ENCODE measurements around the gene SGMS1.

Gene SGMS1

DNA sequence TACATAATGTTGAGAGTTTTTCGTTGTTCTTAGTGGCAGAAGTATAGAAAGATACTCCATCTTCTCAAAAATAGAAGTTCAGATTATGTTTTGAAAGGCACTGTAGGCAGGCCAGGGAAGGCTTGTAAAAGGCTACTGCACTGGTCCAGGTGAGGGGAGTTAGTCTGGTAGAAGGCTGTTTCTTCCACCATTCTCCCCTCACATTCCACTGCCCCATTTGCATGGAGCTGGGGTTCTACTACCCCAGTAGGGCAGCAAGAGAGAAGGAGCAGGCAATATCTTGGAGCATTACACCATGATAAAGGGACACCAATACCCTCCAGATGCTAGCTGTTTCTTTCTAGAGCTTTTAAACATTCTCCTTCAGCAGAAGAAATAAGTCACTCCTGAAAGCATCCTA is 16.5 kb upstream of the SGMS1 start:
- intact Hi-C loops (cut with DNase I), result no loop called here
- DNase-seq, result no peak

DNA sequence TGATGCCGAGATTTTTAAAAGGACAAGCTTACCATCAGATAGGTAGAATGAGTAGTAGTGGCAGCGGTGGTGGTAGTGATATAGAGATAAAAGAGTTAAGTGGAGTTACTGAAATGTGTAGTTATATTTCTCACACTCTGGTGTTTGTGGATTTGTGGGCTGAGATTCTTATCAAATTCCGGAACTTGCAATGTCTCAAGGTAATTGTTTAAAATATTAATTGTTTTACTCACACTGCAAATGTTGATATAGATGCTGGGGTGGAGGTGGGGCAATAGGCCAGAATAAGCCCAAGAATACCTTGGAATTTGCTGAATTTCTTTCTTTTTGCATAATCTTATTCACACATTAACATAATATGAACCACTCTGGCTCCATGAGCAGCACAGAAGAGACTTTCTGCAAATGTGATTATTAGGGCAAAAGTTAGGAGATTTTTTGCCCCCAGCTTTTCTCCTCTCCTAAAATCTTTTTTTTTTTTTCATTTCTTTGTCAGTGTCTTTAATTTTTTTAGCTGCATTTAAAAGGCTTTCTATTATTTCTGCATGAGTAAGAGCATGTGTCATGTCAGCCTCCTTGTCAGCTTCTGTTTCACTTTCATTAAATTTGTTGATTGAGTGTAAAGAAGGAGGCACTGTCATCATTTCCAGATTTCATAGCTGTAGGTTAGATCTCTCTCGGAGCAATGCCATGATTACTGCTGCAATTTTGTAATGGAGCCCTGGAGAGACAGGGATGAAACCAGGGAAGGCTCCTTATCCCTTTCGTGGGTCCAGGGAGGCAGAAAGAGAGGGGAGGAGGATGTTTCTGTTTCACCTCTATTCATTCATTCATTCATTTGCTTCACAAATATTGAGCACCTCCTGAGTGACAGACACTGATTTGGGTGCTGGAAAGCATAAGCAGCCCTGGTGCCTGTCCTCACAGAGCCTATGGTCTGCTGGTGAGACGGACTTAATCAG is 13.1 kb upstream of the SGMS1 start:
- intact Hi-C loops (cut with DNase I), result no loop called here
- no peak for DNase-seq

DNA sequence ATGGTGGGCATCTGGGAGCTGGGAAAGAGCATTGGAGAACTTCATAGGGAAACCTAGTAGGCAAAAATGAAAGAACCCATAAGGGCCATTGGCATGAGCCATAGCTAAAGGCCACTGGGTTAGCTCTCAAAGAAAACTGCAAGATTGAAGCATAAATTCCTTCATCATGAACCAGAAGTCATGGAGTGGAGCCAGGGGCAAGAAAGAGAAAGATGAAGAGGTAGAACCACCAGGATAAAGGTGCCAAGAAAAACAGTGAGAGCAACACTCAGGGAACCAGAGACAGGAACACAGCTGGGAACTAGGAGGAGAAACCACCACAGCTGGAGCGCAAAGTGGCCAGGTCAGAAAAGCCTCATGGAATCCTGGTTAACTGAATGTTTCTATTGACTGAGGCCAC is 11.5 kb upstream of the SGMS1 start:
- DNase-seq, result no peak
- intact Hi-C loops (cut with DNase I), result no loop called here

DNA sequence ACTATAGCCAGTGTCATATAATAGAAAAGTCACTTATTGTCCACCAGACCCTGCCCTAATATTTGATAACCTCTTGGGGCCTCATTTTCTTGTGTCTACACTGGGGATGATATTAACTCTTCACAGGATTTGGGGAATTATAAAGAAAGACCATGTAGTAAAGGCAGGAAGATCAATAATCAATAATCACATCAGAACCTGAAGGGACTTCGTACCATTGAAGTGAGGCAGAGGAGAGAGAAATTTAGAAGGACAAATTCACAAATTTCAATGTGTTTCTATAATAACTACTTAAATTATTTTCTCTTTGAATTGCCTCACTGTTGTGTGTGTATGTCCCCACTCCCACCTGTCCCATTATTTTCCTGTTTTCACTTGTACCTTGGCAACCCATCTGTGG is 10.7 kb upstream of the SGMS1 start:
- intact Hi-C loops (cut with DNase I), result no loop called here
- no peak for DNase-seq

DNA sequence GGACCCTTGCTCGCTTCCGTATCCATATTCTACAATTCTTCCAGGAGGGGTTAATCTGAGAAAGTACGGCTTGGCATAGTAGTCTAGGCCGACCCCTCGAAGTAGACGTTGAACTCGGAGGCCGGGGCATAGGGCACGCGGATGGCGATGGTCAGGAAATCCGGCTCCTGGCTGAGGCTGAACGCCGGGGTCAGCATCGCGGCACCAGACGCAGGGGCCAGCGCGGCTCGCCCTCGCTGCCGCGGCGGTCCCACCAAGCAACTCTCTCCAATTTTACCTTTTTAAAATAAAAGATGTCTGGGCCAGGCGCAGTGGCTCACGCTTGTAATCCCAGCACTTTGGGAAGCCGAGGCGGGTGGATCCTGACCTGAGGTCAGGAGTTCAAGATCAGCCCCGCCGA is 7.3 kb upstream of the SGMS1 start:
- no peak for DNase-seq
- intact Hi-C loops (cut with DNase I), result no loop called here

DNA sequence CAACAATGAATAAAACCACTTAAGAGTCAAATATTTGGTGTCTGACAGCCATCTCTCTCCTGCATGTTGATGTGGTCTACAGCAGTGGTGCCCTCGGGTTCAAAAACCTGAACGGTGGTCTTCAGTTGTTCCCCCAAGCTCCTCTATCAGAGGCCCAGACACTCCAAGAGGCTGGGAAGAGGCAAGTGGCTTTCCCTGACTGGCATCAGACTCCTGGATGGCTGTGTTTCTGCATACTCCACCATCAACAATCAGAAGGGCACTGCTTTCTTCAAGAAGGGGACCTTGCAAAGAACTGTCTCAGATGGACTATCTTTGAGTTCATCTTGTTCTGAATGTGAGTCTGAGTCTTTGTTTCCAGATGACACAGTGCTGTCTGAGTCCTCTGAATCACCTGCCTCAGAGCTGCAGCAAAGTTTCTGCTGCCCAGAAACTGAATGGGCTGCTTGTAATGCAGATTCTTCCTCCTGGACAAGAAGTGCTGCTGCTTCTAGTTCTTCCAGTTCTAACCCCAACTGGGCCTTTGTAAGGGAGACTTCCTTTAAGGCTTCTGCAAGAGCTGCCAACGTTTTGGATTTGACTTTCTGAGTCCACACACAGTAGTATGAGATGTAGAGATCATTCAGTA is 5.9 kb upstream of the SGMS1 start:
- DNase-seq, result no peak
- intact Hi-C loops (cut with DNase I), result loop anchor here (5.0 kb wide), 1 partner anchor 337 kb away; no protein-coding TSS in a partner anchor

DNA sequence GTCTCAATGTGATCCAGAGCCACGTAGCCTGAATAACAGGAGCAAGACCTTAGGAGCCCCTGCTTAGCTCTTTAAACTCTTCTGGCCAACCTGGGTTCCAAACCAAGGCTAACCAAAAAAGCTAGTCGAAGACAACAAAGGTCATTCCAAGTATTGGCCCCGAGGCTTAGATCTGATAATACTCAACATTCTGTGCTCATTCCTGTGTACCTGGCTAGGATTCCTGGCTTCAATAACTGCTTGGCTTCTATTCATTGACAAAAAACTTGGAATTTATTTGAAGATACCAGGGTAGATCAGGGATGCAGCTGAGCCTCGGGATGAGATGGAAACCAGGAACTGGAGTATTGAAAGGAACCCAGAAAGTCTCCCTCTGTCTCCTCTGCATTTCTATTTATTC is 4.1 kb upstream of the SGMS1 start:
- intact Hi-C loops (cut with DNase I), result loop anchor here (5.0 kb wide), 1 partner anchor 336 kb away; no protein-coding TSS in a partner anchor
- no peak for DNase-seq

DNA sequence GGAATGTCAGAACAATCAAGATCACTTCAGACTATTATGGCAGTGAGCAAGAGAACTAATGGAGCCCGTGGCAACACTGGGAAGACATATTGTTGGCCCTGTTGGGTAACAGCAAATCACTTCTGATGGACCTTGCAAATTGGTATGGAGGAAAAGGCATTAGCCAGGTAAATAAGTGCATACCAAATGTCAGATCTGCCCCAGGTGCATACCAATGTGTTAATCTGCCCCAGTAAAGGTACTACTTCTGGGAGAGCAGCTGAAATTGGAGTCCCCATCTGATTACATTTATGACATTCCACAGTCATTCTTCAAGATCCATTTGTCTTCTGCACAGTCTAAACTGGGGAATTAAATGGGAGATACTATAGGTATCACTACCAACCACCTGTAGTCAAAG is 3.7 kb upstream of the SGMS1 start:
- no peak for DNase-seq
- intact Hi-C loops (cut with DNase I), result loop anchor here (5.0 kb wide), 1 partner anchor 335 kb away; no protein-coding TSS in a partner anchor

DNA sequence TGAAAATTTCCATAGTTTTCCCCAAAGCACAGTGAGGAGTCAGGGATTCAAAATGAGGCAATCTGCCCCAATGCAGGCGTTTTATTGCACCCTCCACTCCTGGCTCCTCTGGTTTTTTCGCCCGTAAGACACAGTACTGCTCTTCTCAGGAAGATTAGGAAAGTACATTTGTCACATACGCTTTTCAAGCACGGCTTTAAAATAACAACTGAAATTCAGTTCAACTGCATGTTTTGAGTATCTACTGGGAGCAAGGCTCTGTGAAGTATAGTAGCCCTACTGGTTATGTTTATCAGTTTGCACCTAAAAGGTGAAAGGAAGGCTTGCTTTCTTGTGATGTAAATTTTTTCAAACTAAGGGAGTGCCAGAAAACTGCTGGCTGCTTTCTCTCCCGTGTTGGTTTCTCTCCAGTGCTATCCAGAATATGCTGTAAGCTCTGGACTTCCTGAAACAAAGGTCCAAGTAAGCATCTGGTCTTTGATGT is 1.9 kb upstream of the SGMS1 start:
- intact Hi-C loops (cut with DNase I), result loop anchor here (2.0 to 5.0 kb wide), 2 partner anchors 207 to 333 kb away; no protein-coding TSS in a partner anchor

DNA sequence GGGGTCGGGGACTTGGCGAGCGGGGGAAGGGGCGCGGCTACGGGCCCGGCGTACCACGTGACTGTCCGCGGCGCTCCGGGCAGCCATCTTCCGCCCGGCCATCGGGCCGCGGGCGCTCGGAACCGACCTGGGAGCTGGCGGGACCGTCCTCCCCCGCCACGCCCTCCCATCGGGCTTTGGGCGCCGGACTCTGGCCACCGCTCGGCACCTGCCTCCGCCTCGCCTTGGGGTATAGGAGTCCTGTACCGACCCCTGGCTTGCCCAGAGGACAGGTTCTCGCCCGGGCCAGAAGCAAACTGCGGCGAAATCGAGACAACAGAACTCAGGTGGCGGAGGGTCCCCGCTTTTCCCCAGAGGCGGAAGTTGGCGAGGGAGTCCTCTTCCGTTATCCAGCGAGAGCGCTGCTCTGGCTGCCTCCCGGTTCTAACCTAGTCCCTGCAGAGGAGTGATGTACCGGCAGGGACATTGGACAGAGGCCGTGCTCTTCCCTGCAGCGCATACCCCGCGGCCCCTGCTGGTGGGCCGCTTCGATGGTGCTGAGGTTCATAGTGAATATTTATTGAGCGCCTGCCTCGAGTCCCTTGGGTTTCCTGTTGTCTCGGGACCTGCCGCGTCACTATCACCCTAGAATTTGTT is 1.2 kb upstream of the SGMS1 start:
- peak in 9 of 10 donors; percentile 46 to 96 (median 73) for DNase-seq
- intact Hi-C loops (cut with DNase I), result loop anchor here (2.0 to 5.0 kb wide), 5 partner anchors 48 to 333 kb away; no protein-coding TSS in a partner anchor

More for the DNA sequence above, 1.9 kb upstream of the SGMS1 start:
- DNase-seq, result no peak

DNA sequence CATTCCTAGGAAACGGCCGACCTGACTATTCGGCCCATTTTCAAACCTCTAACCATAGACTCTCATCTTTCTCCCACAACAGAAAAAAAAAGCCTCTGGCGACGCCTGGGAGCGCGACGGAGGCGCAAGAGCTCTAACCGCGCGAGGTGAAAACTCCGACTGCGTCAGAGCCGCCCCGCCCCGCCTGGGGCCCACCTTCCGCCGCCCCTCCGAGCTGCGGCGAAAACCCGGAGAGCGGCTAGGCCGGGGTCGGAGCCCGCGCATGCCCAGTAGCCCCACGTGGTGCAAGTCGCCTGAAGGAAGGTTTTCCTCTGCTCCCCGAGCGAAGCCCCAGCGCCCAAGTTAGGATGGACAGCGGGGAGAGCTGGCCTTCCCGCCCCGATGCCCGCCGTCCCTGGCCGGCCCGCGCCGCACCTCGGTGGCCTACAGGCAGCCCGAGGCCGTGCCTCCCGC is 683 bp upstream of the SGMS1 start:
- DNase-seq, result peak; percentile 90 to 99 (median 92)
- intact Hi-C loops (cut with DNase I), result loop anchor here (2.0 to 5.0 kb wide), 4 partner anchors 47 to 206 kb away; no protein-coding TSS in a partner anchor

DNA sequence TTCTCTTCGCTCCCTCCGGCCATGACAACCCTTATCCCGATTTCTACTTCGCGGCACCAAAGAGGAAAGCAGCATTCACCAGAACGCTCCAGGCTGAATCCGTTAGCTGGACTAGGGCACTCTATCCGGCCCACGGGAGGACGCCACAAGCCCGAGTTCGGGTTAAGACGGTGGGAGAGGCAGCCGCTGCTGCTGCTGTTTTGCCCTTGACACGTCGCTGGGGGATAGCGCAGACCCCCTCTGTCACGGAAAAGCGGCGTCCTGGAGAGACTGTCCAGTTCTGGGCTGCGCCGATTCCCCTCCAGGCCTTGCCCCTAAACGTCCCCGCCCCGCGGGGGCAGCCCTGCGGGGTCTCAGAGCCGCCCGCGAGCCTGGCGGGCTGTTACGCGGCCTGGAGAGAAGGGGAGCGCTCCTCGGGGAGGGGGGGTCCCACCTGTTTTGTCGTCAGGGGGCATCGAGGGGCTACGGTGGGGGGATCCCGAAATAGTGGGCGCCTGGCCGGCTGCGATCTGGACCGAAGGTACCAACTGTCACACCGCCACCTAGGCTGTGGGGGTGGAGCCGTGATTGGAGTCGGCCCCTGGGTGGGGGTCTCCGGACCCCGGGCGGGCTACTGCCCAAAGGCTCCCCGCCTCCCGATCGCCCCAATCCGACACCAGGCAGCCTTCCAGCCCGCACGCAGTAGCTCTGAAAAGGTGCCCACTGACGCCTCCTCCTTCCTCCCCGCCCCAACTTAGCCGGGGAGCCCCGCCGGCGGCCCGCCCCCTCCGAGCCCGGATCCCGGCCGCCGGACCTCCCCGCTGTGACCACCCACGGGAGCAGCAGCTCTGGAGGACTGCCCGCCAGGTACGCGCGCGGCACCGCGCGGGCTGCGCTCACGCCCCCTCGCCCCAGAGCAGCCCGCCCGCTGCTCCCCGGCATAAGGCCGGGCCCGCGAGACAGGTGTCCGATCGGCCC is 772 bp downstream of the SGMS1 start:
- intact Hi-C loops (cut with DNase I), result loop anchor here (5.0 kb wide), 3 partner anchors 46 to 111 kb away; no protein-coding TSS in a partner anchor
- peak; percentile 17 to 93 (median 42) for DNase-seq

DNA sequence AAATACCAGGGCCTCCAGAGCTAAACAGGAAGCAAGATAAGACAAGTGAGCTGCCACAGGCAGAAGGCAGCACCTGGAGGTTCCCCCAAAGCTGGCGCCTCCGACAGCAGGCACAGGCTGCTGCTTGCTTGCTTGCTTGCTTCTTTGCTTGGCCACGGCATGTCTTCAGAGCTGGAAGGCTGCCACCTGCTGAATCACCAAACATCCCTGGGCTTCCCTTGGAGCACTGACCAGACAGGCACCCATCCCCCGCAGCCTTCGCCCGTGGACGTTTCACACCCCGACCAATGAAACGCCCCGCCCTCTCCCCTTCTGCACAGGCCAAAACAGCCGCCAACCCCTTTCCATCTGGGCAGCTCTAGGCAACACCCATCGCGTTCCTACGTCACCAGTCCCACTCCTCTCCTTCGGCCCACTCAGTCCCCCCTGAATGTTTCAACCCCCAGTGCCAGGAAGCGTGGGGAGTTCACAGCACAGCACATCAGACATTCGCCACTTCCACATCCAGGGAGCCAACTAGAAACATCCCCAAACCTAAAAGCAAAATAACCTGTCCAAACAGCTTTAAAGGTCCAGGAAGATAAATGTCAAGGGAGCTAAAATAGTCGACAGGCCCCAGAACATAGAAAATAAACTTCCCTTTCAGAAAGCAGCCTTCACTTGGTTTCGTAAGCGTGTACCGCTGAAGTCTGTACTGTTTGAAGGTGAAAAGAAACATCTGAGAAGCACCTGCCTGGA is 1.6 kb downstream of the SGMS1 start:
- intact Hi-C loops (cut with DNase I), result loop anchor here (5.0 kb wide), 3 partner anchors 45 to 110 kb away; no protein-coding TSS in a partner anchor
- DNase-seq, result peak; percentile 84 to 98 (median 89)

DNA sequence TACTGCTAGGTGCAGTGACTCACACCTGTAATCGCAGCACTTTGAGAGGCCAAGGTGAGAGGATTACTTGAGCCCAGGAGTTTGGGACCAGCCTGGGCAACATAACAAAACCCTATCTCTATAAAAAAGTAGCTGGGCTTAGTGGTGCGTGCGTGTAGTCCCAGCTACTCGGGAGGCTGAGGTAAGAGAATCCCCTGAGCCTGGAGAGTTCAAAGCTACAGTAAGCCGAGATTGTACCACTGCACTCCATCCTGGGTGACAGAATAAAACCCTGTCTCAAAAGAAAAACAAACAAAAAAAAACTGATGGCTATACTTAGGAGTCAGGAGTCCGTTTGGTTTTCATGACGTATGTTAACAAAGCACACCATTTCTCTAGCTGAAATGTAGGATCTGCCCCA is 2.9 kb downstream of the SGMS1 start:
- no peak for DNase-seq
- intact Hi-C loops (cut with DNase I), result loop anchor here (5.0 kb wide), 3 partner anchors 44 to 109 kb away; no protein-coding TSS in a partner anchor

DNA sequence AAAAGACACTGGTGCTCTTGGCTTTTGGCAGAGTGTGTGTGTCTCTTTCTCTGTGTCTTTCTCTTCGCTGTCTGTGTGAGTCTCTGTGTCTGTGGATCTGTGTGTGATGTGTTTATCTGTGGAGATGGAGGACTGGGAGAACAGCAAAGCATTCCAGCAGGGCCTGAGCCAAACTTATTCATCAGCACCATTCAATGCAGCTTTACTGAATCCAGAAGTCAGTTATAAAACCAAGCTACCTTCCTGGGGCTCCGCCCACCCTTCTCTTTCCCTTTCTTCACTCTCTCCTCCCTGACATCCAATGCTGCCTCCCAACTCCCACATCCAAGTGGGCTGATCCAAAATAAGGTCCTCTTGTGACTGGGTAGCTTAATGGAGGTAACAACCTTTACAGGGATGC is 3.9 kb downstream of the SGMS1 start:
- intact Hi-C loops (cut with DNase I), result loop anchor here (5.0 kb wide), 3 partner anchors 43 to 108 kb away; no protein-coding TSS in a partner anchor
- peak in 1 of 10 donors; percentile 29 for DNase-seq

DNA sequence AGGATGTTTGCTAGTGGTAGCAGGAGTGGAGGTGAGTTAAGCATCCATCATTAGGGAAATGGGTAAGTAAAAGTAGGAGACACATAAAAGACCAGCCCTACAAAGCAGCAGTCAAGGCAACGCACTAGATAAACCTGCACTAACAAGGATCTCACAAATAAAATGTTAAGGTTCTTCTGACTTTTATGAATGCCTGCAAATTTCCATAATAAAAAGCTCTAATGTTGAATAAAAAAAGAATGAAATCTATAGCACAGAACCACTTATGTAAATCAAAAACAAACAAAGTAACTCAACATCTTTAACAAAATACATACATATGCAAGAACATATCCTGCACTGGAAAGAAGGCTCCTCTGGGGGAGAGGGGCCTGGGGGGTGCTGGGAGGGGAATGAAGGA is 4.6 kb downstream of the SGMS1 start:
- intact Hi-C loops (cut with DNase I), result no loop called here
- no peak for DNase-seq

DNA sequence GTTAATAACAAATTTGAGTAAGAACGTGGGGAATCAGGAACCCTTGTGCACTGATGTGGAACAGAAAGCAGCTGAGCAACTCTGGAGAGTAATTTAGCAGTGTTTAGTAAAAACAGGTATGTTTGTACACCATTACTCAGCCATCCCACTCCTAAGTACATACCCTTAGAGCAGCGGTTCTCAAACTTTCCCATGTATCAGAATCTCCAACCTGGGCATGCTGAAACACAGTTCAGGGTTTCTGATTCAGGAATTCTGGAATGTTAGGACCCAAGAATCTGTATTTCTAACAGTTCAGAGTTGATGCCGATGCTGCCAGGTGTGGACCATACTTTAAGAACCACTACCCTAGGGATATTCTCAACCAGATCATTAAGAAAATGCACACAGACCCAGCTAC is 5.1 kb downstream of the SGMS1 start:
- DNase-seq, result no peak
- intact Hi-C loops (cut with DNase I), result no loop called here

DNA sequence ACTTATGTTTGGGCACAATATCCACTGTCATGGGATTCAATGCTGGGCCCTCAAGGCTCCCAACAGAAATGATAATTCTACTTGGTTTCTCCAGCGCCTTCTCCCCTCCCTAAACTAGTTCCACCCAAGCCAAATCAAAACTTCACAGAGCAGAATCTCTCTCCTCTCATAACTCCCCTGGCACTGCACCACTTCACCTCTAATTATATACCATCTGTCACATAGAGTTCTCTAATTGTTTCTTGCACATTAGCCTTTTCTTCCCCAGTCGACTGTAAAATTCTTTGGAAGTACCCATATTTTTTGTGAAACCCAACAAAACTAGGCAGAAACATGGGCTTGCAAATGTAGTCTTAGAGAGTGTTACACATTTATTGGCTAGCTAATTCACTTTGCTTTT is 8.1 kb downstream of the SGMS1 start:
- intact Hi-C loops (cut with DNase I), result no loop called here
- DNase-seq, result no peak
